Right ventricle myocardium superior (tissue), 1 donor: ENCODE results near the gene CDKN2AIP. TPM values are rescaled to one million over a fixed set of nuclear protein-coding genes. Genes with fewer than 3 reads are reported as not detected.

Source experiments
- ATAC-seq: fragments of 200-7000 bp; cut with Tn5 transposase; one replicate; pipeline ENCODE4 v1.9.1; 2020; ENCODE audit warnings: mild to moderate bottlenecking; ENCODE audit not compliant: poor library complexity
- DNase-seq: peaks from one replicate; pipeline ENCODE4 v3.0.0-alpha.2; 2020
- intact Hi-C: fragments of 100-400 bp; cut with DNase I; formaldehyde crosslinking; loops from one replicate; pipeline ENCODE4 v1.11.2; 2022
- long read RNA-seq: library from polyadenylated mRNA; unstranded; transcript quantifications from one replicate; pipeline ENCODE4 v2.0.0, GENCODE V29; 2021
- total RNA-seq: library from RNA; stranded (reverse); fragmentation: NEBNext Ultra II Directional; extraction: Animal tissue kit (Norgen Biotek cat#: 25700); gene quantifications from one replicate; pipeline ENCODE4 v1.2.1, GENCODE V29; 2021
- donor health status: DM: no; HTN: yes; CAD: no; lungs with severe emphysema.

The CDKN2AIP gene, protein sequence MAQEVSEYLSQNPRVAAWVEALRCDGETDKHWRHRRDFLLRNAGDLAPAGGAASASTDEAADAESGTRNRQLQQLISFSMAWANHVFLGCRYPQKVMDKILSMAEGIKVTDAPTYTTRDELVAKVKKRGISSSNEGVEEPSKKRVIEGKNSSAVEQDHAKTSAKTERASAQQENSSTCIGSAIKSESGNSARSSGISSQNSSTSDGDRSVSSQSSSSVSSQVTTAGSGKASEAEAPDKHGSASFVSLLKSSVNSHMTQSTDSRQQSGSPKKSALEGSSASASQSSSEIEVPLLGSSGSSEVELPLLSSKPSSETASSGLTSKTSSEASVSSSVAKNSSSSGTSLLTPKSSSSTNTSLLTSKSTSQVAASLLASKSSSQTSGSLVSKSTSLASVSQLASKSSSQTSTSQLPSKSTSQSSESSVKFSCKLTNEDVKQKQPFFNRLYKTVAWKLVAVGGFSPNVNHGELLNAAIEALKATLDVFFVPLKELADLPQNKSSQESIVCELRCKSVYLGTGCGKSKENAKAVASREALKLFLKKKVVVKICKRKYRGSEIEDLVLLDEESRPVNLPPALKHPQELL
- total RNA-seq: 8.7 TPM
- long read RNA-seq, transcript CDKN2AIP-203 (3 exons, 2,721 nt): major isoform, 14 of 20 reads
- long read RNA-seq, transcript CDKN2AIP-201 (3 exons, 2,646 nt): minor isoform, 5 of 20 reads
- long read RNA-seq, partial matches to known transcripts: 0 of 20 reads
- long read RNA-seq, other reads (novel, unspliced or antisense): 0 of 20 reads

DNA sequence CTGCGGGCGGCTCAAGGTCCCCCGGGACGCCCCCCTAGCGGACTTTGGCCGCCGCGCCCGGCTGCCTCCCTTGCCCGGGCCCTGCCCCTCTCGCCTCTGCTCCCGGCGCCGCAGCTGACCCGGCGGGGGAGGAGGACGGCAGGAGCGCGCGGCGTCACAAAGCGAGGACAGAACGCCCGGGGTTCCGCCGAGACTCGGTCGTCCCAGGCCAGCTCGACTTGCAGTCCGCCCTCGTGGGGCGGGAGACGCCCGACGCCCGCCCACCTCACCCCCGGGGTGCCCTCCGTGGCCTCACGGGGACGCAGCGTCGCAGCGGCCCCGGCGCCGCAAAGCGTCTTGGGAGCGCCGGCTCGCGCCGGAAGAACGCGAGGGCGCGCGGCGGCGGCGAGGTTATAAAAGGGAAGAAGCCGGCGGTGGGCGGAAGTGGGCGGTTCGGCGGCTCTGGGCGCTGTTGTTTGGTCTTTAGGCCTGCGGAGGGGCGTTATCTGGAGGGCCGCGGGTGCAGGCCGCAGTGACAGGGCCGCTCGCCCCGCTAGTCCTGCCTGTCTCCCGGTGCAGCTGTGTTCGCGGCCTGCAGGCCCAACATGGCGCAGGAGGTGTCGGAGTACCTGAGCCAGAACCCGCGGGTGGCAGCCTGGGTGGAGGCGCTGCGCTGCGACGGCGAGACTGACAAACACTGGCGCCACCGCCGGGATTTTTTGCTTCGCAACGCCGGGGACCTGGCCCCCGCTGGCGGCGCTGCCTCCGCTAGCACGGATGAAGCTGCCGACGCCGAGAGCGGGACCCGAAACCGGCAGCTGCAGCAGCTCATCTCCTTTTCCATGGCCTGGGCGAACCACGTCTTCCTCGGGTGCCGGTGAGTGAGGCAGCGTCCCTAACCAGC, at the start of gene CDKN2AIP:
TSS of gene CDKN2AIP (plus strand) at position 423 of the 883 bp plus-strand sequence. CDS start at position 585, 162 bp downstream.
- intact Hi-C loops: no loop called here
- ATAC-seq (peak; percentile 96), DNase-seq (peak; percentile 97)

- intact Hi-C loops: no loop called here
- DNase-seq (no peak), ATAC-seq (no peak)
Measured at GRCh38 chr4:183395395-183395794, 49.0 kb upstream of the CDKN2AIP start.

- ATAC-seq (no peak), DNase-seq (no peak)
- intact Hi-C loops: no loop called here
Measured at GRCh38 chr4:183396227-183396637, 48.2 kb upstream of the CDKN2AIP start.

DNA sequence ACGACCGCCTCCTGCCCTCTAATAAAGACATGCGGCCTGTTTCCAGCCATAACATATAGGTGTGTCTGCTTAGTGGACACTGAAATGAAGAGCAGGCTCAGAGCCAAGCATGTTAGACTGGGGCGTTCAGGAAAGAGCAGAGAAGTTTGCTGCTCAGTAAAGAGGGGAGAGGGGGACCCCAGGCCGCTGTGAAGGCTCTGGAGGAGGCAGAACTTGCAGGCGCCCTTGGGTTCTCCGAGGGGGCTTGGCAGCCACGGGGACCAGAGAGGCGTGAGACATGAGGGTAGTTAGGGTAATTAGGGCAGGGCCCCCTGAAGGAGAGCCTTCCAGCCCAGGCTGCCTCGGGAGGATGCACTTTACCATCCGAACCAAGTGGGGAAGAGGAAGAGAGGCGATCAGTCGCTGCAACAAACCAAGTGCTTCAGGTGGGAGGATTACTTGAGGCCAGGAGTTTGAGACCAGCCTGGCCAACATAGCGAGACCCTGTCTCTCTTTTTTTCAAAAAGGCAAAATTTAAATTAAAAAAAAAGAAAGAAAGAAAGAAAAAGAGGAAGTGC, 46.6 kb upstream of the CDKN2AIP start:
- intact Hi-C loops: no loop called here
- ATAC-seq (no peak), DNase-seq (no peak)

DNA sequence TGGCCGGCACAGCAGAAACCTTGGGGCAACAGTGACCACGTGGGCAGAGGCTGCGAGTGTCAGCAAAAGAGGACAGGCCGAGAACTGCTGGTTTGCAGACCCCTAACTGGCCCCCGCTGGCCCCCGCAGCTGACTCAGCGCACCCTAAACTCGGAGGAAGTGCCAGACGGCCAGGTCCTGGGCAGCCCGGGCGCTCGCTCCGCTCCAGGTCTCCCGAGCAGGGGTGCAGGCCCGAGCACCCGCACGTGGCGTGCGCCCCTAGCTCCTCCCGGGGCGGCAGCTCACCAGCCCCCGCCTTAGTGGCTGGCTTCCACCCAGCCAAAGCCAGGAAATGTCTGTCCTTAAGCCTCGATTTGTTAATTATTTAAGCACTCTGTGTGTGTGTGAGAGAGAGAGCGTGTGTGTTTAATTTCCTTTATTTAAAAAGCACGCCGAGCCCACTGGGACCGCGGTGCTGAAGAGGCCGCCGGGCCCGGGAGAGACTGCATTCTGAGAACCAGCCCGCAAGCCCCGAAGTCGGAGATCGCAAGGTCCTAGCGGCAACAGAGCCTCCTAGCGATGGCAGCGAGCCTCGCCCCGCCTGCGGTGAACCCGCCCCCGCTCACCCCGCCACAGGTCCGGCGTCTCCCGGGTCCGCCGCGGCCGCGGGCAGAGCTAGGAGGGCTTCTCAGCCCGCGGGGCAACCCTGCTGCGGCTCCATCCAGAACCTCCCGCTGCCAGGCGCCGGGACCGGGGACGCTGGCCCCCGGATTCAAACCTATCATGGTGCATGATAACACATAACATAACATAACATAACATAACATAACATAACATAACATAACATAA, 45.9 kb upstream of the CDKN2AIP start:
- DNase-seq (peak; percentile 86), ATAC-seq (peak; percentile 94)
- intact Hi-C loops: no loop called here

DNA sequence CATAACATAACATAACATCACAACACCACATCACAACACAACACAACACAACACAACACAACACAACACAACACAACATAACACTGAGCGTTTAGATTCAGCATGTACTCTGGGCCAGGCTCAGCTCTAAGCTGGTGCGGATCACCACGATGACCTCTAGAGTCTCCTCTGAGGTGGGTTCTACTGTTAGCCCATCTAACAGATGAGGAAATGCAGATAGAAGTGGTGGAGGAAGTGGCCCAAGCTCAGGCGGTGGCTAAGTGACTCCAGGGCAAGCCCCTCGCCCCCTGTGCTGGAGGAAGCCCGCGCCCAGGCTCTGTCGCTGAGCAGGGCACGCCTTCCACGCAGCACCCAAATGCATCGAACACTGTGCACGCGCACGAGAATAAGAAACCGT, 45.3 kb upstream of the CDKN2AIP start:
- no peak for DNase-seq
- peak; percentile 28 for ATAC-seq

DNA sequence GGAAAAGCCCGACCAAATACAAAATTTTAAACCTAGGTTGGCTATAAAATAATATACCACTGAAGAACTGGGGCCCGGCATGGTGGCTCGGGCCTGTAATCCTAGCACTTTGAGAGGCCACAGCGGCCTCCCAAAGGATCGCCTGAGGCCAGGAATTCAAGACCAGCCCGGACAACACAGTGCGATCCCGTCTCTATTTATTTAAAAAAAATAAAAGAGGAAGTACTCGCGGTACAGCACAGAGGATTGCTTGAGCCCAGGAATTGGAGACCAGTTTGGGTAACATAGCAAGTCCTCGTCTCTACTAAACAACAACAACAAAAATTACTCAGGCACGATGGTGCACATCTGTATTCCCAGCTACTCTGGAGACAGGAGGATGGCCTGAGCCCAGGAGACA, 44.8 kb upstream of the CDKN2AIP start:
- intact Hi-C loops: no loop called here
- DNase-seq (no peak), ATAC-seq (no peak)

More for the DNA sequence above, 45.3 kb upstream of the CDKN2AIP start:
- intact Hi-C loops: no loop called here

- intact Hi-C loops: no loop called here
- DNase-seq: no peak
- no peak for ATAC-seq
Measured at GRCh38 chr4:183400035-183400434, 44.4 kb upstream of the CDKN2AIP start.

GRCh38 chr4:183401473-183401872, 43.0 kb upstream of the CDKN2AIP start:
- ATAC-seq: no peak
- intact Hi-C loops: no loop called here
- DNase-seq: no peak

- intact Hi-C loops: no loop called here
- ATAC-seq (no peak), DNase-seq (no peak)
Measured at GRCh38 chr4:183402771-183403170, 41.7 kb upstream of the CDKN2AIP start.

- ATAC-seq: no peak
- DNase-seq: no peak
- intact Hi-C loops: no loop called here
Measured at GRCh38 chr4:183403486-183403885, 41.0 kb upstream of the CDKN2AIP start.

- DNase-seq (no peak), ATAC-seq (no peak)
- intact Hi-C loops: no loop called here
Measured at GRCh38 chr4:183403961-183404360, 40.5 kb upstream of the CDKN2AIP start.

DNA sequence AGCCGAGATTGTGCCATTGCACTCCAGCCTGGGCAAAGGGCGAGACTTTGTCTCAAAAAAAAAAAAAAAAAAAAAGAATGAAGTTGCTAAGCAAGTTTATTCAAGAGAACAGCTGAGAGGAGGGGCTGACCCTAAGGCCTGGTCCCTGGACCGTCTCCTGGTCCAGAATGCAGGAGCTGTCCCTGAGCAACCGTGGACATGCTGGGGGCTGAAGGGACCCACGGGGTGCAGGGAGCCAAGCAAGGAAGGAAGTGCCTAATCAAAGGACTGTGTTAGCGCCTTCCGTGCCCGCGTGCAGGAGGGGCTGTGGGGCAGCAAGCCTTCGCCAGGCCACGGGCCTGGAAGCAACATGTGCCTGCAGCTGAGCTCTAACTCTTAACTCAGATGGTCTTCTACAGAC, 39.1 kb upstream of the CDKN2AIP start:
- intact Hi-C loops: no loop called here
- DNase-seq: no peak
- no peak for ATAC-seq

- ATAC-seq: peak; percentile 96
- DNase-seq: peak; percentile 91
- intact Hi-C loops: no loop called here
Measured at GRCh38 chr4:183407128-183407585, 37.3 kb upstream of the CDKN2AIP start.

DNA sequence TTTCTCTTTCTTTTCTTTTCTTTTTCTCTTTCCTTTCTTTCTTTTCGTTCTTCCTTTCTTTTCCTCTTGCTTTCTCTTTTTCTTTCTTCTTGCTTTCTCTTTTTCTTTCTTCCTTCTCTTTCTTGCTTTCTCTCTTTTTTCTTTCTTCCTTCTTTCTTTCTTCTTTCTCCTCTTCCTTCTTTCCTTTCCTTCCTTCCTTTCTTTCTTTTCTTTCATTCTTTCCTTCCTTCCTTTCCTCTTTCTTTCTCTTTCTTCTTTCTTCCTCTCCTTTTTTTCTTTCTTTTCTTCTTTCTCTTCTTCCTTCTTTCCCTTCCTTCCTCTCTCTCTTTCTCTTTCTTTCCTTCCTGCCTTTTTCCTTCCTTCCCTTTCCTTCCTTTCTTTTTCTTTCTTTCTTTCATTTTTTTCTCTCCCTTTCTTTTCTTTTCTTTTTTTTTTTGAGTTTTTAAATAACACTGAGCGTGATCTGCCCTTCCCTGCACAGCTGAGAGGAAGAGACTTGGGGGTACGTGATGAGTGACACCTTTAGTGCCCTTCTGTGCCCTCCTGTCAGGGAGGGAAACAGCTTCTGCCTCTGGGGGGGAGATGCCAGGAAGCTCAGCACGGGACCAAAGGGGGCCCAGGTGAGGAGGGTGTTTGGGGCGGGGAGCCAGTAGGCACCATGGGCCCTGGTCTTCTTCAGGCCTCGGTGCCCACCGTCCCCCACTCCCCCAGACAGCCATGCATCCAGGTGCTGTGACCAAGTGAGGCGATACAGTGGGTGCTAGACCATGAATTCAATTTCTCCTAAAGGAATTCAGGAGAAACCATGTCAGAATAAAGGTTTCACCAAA, 36.6 kb upstream of the CDKN2AIP start:
- ATAC-seq (no peak), DNase-seq (no peak)
- intact Hi-C loops: no loop called here

GRCh38 chr4:183408796-183409195, 35.6 kb upstream of the CDKN2AIP start:
- DNase-seq: no peak
- ATAC-seq: no peak
- intact Hi-C loops: no loop called here

DNA sequence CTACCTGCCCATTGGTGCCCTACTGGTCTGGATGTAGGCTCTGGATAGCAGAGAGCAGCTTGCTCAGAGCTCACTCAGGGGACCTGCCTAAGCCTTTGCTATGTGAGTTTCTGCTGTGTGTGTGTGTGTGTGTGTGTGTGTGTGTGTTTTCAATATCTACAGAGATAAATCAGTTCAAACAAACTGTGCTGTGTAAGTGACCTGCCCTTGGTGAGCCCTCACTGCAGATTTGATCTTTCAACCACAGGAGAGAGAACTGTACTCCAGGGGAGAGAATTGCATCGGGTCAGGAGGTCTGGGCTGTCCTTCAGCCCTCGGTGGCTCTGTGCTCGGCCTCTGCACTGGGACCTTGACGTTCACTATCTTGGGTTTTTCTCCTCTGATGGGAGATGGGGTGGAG, 35.0 kb upstream of the CDKN2AIP start:
- intact Hi-C loops: no loop called here
- DNase-seq (no peak), ATAC-seq (no peak)
